ENCODE results near the gene KLF8.

The KLF8 gene

GRCh38 chrX:56309881-56310280 is 77.7 kb downstream of the KLF8 start:
- DNase-seq (ENCODE audit: low spot score) = no peak

DNA sequence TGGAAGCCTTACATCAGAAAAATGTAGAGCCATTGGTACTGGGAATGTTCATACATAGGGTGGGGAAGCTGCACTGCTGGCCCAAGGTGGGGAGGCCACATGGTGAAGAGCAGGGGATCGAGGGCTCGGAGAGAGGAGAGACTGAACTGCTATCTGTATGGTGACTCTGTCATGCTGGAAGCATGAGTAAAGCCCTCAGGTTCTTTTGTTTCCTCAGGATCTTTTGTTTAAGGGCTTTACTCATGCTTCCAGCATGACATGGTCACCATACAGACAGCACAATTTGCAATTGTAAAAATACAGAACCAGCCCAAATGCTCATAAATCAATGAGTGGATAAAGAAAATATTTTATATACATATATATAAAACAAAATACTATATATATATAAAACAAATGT is 78.4 kb downstream of the KLF8 start:
- no peak for DNase-seq (ENCODE audit: low spot score)

DNA sequence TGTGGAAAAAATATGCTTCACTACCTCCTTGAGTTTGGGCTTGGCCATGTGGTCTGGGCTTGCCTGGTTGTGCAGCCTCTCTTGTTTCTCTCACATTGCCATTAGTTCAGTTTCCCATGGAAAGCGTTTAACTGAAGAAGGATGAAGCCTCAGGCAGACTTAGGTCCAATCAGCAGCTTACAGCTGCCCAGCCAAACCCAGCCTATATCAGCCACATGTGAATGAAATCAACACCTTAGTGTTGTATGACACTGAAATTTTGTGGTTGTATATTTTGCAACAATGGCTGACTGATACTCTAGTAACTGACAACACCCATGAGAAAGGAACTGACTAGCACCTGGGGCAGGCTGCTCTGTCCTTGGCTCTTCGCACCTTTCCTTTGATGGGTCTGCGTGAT is 81.2 kb downstream of the KLF8 start:
- DNase-seq (ENCODE audit: low spot score) = no peak

- DNase-seq (ENCODE audit: low spot score) = peak; percentile 14
Observed at GRCh38 chrX:56314334-56314733, 82.2 kb downstream of the KLF8 start.

GRCh38 chrX:56318076-56318475 is 85.9 kb downstream of the KLF8 start:
- no peak for DNase-seq (ENCODE audit: low spot score)

DNA sequence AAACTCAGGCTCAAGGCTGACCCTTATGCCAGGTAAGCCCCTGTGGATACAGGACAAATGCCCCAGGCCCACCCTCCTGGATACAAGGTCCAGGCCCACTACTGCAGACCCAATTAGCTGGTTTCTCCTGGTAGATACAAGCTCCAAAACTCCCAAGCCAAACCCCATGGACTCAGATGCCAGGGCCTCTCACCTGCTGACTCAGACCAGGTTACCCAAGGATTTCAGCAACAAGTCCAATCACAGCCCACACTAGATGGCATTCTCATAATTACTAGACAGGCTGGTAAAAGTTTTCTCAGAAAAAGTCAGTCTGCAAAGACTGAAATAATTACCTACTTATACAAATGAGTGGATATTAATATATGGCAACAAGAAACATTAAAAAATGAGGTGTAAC is 87.0 kb downstream of the KLF8 start:
- no peak for DNase-seq (ENCODE audit: low spot score)

Data from SW480 (cell line).